Spleen (tissue), 11 donors: Measurements from ENCODE around the gene IFT88. TPM values are rescaled to one million over a fixed set of nuclear protein-coding genes. Genes with fewer than 3 reads are reported as not detected.

Source experiments
- polyA plus RNA-seq, 3 donors: library from polyadenylated mRNA; stranded (reverse); fragments of 200-250 nt; gene quantifications; one replicate each; pipeline ENCODE4 v1.2.1, GENCODE V29; 2013
- small RNA-seq, 4 donors: library from RNA; depleted of rRNA; stranded (forward); fragments of <200 nt; gene quantifications; one replicate each; pipeline ENCODE3, GENCODE V24; 2016
- total RNA-seq, 7 donors: library from RNA; depleted of rRNA in 3 of 7; stranded (reverse); fragments of >200 nt in 3 of 7; fragmentation: NEBNext Ultra II Directional in 4 of 7; extraction: Animal tissue kit (Norgen Biotek cat#: 25700) in 4 of 7; gene quantifications; one replicate each; pipeline versions ENCODE4 v1.1.0 to v1.2.1, GENCODE V29; 2016 to 2021
- donor health status: healthy with polysubstance abuse.
- donor health status: DM: no; HTN: no; CAD: no; lungs with moderate emphysema.
- donor health status: DM: no; HTN: no; CAD: no.
- donor health status: Bipolar disorder and iron deficiency.
- donor health status: healthy.
- donor health status: DM: no; HTN: no; CAD: no.
- donor health status: DM: yes; HTN: yes; CAD: no.

The IFT88 gene
- total and polyA plus RNA-seq, 10 donors = 7.7 to 25.5 (median 13.6) TPM

Small RNAs within 50 kb of the gene (small RNA-seq; reads per million reads assigned to genes)
- 0.12 to 0.48 (median 0.25) reads per million in 4 donors for gene RNU2-7P

Other genes starting within 250 kb of the IFT88 start
- 10 to 100 TPM; 18.4 to 46.5 (median 35.9) TPM for gene CRYL1, start 41.3 kb upstream of the IFT88 start, total RNA-seq
- gene CRYL1, start 41.3 kb upstream of the IFT88 start, polyA plus RNA-seq = 10 to 100 TPM; 13.5 to 23.6 (median 21.1) TPM
- under 1 TPM in 5 of 7 donors, not detected in 2; 0.26 to 0.68 (median 0.35) TPM for gene IL17D, start 136.5 kb downstream of the IFT88 start, total RNA-seq
- gene IL17D, start 136.5 kb downstream of the IFT88 start, polyA plus RNA-seq = under 1 TPM in 2 of 3 donors, not detected in 1; 0.15 to 0.32 TPM
- gene EEF1AKMT1, start 206.8 kb downstream of the IFT88 start, total RNA-seq = 1 to 10 TPM; 3.8 to 8.9 (median 7.0) TPM
- 10 to 100 TPM in 1 of 3 donors, 1 to 10 TPM in 2; 5.7 to 10.1 (median 8.0) TPM for gene EEF1AKMT1, start 206.8 kb downstream of the IFT88 start, polyA plus RNA-seq